GM19238 (cell line): Measurements from ENCODE around the gene DOCK4.

Experiments
- DNase-seq: peaks from one replicate; pipeline ENCODE4 v3.0.0; 2011; ENCODE audit warnings: low spot score; ENCODE audit not compliant: insufficient read length

The DOCK4 gene

GRCh38 chr7:112160130-112160770, 45.9 kb downstream of the DOCK4 start:
- DNase-seq = no peak

- DNase-seq = no peak
These were observed 46.8 kb downstream of the DOCK4 start for GRCh38 chr7:112159351-112159750.

GRCh38 chr7:112157072-112157471, 49.1 kb downstream of the DOCK4 start:
- no peak for DNase-seq

GRCh38 chr7:112156412-112156811, 49.8 kb downstream of the DOCK4 start:
- no peak for DNase-seq

GRCh38 chr7:112154690-112155089, 51.5 kb downstream of the DOCK4 start:
- DNase-seq = no peak

GRCh38 chr7:112152186-112152585, 54.0 kb downstream of the DOCK4 start:
- DNase-seq = no peak

GRCh38 chr7:112150823-112151641, 55.2 kb downstream of the DOCK4 start:
- DNase-seq = no peak

- no peak for DNase-seq
These were observed 56.5 kb downstream of the DOCK4 start for GRCh38 chr7:112149734-112150133.

GRCh38 chr7:112147793-112148361, 58.3 kb downstream of the DOCK4 start:
- DNase-seq = no peak

GRCh38 chr7:112145206-112145605, 61.0 kb downstream of the DOCK4 start:
- no peak for DNase-seq

GRCh38 chr7:112144284-112145059, 61.7 kb downstream of the DOCK4 start:
- DNase-seq = no peak

- no peak for DNase-seq
These were observed 62.6 kb downstream of the DOCK4 start for GRCh38 chr7:112143582-112143981.

- no peak for DNase-seq
These were observed 63.1 kb downstream of the DOCK4 start for GRCh38 chr7:112143136-112143535.

- DNase-seq = no peak
These were observed 65.6 kb downstream of the DOCK4 start for GRCh38 chr7:112140600-112140999.

GRCh38 chr7:112138938-112139337, 67.3 kb downstream of the DOCK4 start:
- no peak for DNase-seq

GRCh38 chr7:112138325-112138852, 67.8 kb downstream of the DOCK4 start:
- DNase-seq = no peak

- no peak for DNase-seq
These were observed 68.8 kb downstream of the DOCK4 start for GRCh38 chr7:112137141-112138101.

- no peak for DNase-seq
These were observed 69.8 kb downstream of the DOCK4 start for GRCh38 chr7:112136271-112137008.

GRCh38 chr7:112135815-112136214, 70.4 kb downstream of the DOCK4 start:
- no peak for DNase-seq

- no peak for DNase-seq
These were observed 72.2 kb downstream of the DOCK4 start for GRCh38 chr7:112134039-112134438.
